ENCODE measurements around the gene LRP6. TPM values are rescaled to one million over a fixed set of nuclear protein-coding genes. Genes with fewer than 3 reads are reported as not detected.

LRP6 gene
- total RNA-seq, 2 donors from 2014 or later = 31.2 to 32.7 TPM

GRCh38 chr12:12068751-12069150 lies 198.1 kb downstream of the LRP6 start:
- ATAC-seq = no peak
- DNase-seq = no peak

More at GRCh38 chr12:12068751-12069150, 198.1 kb downstream of the LRP6 start:
- intact Hi-C loops (cut with DNase I, micrococcal nuclease) = no loop called here

Small RNAs within 50 kb of the gene (microRNA-seq; reads per million reads assigned to microRNA genes)
- 0 reads per million in 2 donors for gene MIR1244-4

Other genes with a start within 250 kb of the LRP6 start
- 10 to 100 TPM; 54.4 to 57.6 TPM for gene BCL2L14, start 196.1 kb downstream of the LRP6 start, total RNA-seq
- 10 to 100 TPM; 48.0 to 62.8 TPM for gene MANSC1, start 83.2 kb upstream of the LRP6 start, total RNA-seq
- 10 to 100 TPM; 12.2 to 13.8 TPM for gene BORCS5, start 90.0 kb upstream of the LRP6 start, total RNA-seq